DND-41 (cell line): ENCODE data around the gene TMBIM4.

ENCODE experiments used
- ATAC-seq: fragments of 200-7000 bp; cut with Tn5 transposase; 3 replicates; pipeline ENCODE4 v1.9.1; 2021; ENCODE audit warnings: low read depth; ENCODE audit not compliant: insufficient read depth
- DNase-seq: peaks from one replicate; pipeline ENCODE4 v3.0.0-alpha.2; 2020
- H2AFZ ChIP-seq: 2 replicates; pipeline ENCODE4 v1.6.0; 2012; ENCODE audit warnings: low read depth, low read length
- H3K27ac ChIP-seq: 2 replicates; pipeline ENCODE4 v1.5.1; 2012; ENCODE audit warnings: low read length, inconsistent platforms
- H3K27me3 ChIP-seq: fragments of 200-600 bp; sonication (generic); 2 replicates; pipeline ENCODE4 v1.6.0; 2012; ENCODE audit warnings: low read length, mild to moderate bottlenecking, inconsistent platforms; ENCODE audit not compliant: insufficient read depth, poor library complexity
- H3K36me3 ChIP-seq: 2 replicates; pipeline ENCODE4 v1.5.1; 2012; ENCODE audit warnings: low read length, inconsistent platforms; ENCODE audit not compliant: insufficient read depth
- H3K4me1 ChIP-seq: 2 replicates; pipeline ENCODE4 v1.5.1; 2012; ENCODE audit warnings: mild to moderate bottlenecking, low read length; ENCODE audit not compliant: insufficient read depth
- H3K4me2 ChIP-seq: 2 replicates; pipeline ENCODE4 v1.6.0; 2012; ENCODE audit warnings: mild to moderate bottlenecking, moderate library complexity, low read length, inconsistent platforms; ENCODE audit not compliant: insufficient read depth
- H3K4me3 ChIP-seq, 2 experiments: fragments of 200-600 bp in 1 of 2; shearing (Covaris generic) in 1 of 2; 2 replicates each; pipeline ENCODE4 v1.5.1; 2012 to 2016; ENCODE audit warnings: inconsistent platforms in 2 of 2, low read length in 2 of 2, mild to moderate bottlenecking in 2 of 2, low read depth in 1 of 2, moderate library complexity in 1 of 2
- H3K79me2 ChIP-seq: 2 replicates; pipeline ENCODE4 v1.6.0; 2012; ENCODE audit warnings: low read length, inconsistent platforms; ENCODE audit not compliant: insufficient read depth
- H3K9ac ChIP-seq: 2 replicates; pipeline ENCODE4 v1.6.0; 2012; ENCODE audit warnings: low read depth, mild to moderate bottlenecking, inconsistent platforms, low read length, moderate library complexity
- H3K9me3 ChIP-seq: 2 replicates; pipeline ENCODE4 v1.5.1; 2012; ENCODE audit warnings: low read length, moderate library complexity, mild to moderate bottlenecking, inconsistent platforms; ENCODE audit not compliant: insufficient read depth, severe bottlenecking
- H4K20me1 ChIP-seq: 2 replicates; pipeline ENCODE4 v1.6.0; 2012; ENCODE audit warnings: low read length; ENCODE audit not compliant: insufficient read depth
- CTCF ChIP-seq: IDR thresholded peaks from 2 replicates; pipeline ENCODE4 v1.5.1; 2012; ENCODE audit warnings: borderline replicate concordance, low read length, moderate library complexity, mild to moderate bottlenecking; ENCODE audit not compliant: poor library complexity, severe bottlenecking; ENCODE audit errors: extremely low read depth
- EZH2 ChIP-seq: IDR thresholded peaks from 3 replicates; pipeline ENCODE4 v1.6.1; 2012; ENCODE audit warnings: borderline replicate concordance, low read depth, mild to moderate bottlenecking, moderate library complexity, low read length, inconsistent platforms; ENCODE audit not compliant: severe bottlenecking

TMBIM4 gene

GRCh38 chr12:66159123-66159522, 10.7 kb downstream of the TMBIM4 start:
- H3K36me3 ChIP-seq, result peaks cover 30% of the 10 kb centered on the region
- H3K79me2 ChIP-seq, result peaks cover 86% of the 10 kb centered on the region
- H3K9ac ChIP-seq, result no peak overlapping the region
- H3K9me3 ChIP-seq, result no peaks in the 10 kb centered on the region
- no peak overlapping the region for H2AFZ ChIP-seq
- DNase-seq (no peak), ATAC-seq (no peak)
- H3K4me1 ChIP-seq, result no peaks in the 10 kb centered on the region
- TF ChIP-seq CTCF (no peak), EZH2 (no peak)
- H3K4me2 ChIP-seq, result no peak overlapping the region
- H3K27ac ChIP-seq, result no peak overlapping the region
- H4K20me1 ChIP-seq, result peaks cover 16% of the 10 kb centered on the region; the same call in 1 of the 2 replicates
- H3K27me3 ChIP-seq, result no peaks in the 10 kb centered on the region
- H3K4me3 ChIP-seq, result no peak overlapping the region

GRCh38 chr12:66156654-66157053, 13.1 kb downstream of the TMBIM4 start:
- H3K4me1 ChIP-seq, result no peaks in the 10 kb centered on the region
- no peak overlapping the region for H3K27ac ChIP-seq
- no peak overlapping the region for H3K9ac ChIP-seq
- H3K27me3 ChIP-seq, result no peaks in the 10 kb centered on the region
- H3K79me2 ChIP-seq, result peaks cover 61% of the 10 kb centered on the region
- H2AFZ ChIP-seq, result no peak overlapping the region
- H4K20me1 ChIP-seq, result peaks cover 16% of the 10 kb centered on the region; the same call in 1 of the 2 replicates
- ATAC-seq, result no peak
- no peak overlapping the region for H3K4me3 ChIP-seq
- TF ChIP-seq CTCF (no peak), EZH2 (no peak)
- H3K36me3 ChIP-seq, result peaks cover 33% of the 10 kb centered on the region
- no peak overlapping the region for H3K4me2 ChIP-seq
- H3K9me3 ChIP-seq, result no peaks in the 10 kb centered on the region
- DNase-seq, result no peak

GRCh38 chr12:66154776-66155175, 15.0 kb downstream of the TMBIM4 start:
- DNase-seq (no peak), ATAC-seq (no peak)
- Histone ChIP-seq H2AFZ (no peak overlapping the region), H3K27me3 (no peaks in the 10 kb centered on the region), H3K4me2 (no peak overlapping the region), H3K79me2 (peaks cover 47% of the 10 kb centered on the region), H3K9me3 (no peaks in the 10 kb centered on the region), H3K4me3 (no peak overlapping the region), H3K9ac (no peak overlapping the region), H4K20me1 (peaks cover 13% of the 10 kb centered on the region; the same call in 1 of the 2 replicates), H3K4me1 (no peaks in the 10 kb centered on the region), H3K27ac (no peak overlapping the region), H3K36me3 (peaks cover 36% of the 10 kb centered on the region)
- TF ChIP-seq CTCF (no peak), EZH2 (no peak)

- peaks cover 33% of the 10 kb centered on the region for H3K36me3 ChIP-seq
- ATAC-seq, result no peak
- no peak overlapping the region for H3K4me3 ChIP-seq
- H2AFZ ChIP-seq, result no peak overlapping the region
- H3K9me3 ChIP-seq, result no peaks in the 10 kb centered on the region
- H4K20me1 ChIP-seq, result peaks cover 11% of the 10 kb centered on the region; the same call in 1 of the 2 replicates
- DNase-seq, result no peak
- no peak overlapping the region for H3K4me2 ChIP-seq
- peaks cover 32% of the 10 kb centered on the region for H3K79me2 ChIP-seq
- H3K27me3 ChIP-seq, result no peaks in the 10 kb centered on the region
- TF ChIP-seq CTCF, result no peak
- H3K9ac ChIP-seq, result no peak overlapping the region
- no peaks in the 10 kb centered on the region for H3K4me1 ChIP-seq
- H3K27ac ChIP-seq, result no peak overlapping the region
These were observed 17.1 kb downstream of the TMBIM4 start for GRCh38 chr12:66152732-66153131.
